MCF 10A (cell line): Measurements from ENCODE around the gene PLN. TPM values are rescaled to one million over a fixed set of nuclear protein-coding genes. Genes with fewer than 3 reads are reported as not detected.

ENCODE experiments used
- BruUV-seq: library from RNA; stranded (reverse); fragments of 400-500 nt; replicated peaks from 2 replicates; lab custom pipeline; 2021; lab: Mats Ljungman, UMichigan
- CTCF ChIA-PET: fragments of 300-600 bp; sonication (Branson Sonifier 250); formaldehyde crosslinking; extraction: SDS; loops from one replicate; lab custom pipeline; 2021; ENCODE audit warnings: antibody characterized with exemption, inconsistent platforms; lab: Yijun Ruan, JAX
- POLR2A ChIA-PET: fragments of 300-600, 350-650 bp; sonication (Branson Sonifier 250); formaldehyde crosslinking; extraction: SDS; loops from one replicate; lab custom pipeline; 2020; ENCODE audit warnings: antibody characterized with exemption, inconsistent platforms; lab: Yijun Ruan, JAX
- DNase-seq: peaks from one replicate; pipeline ENCODE4 v3.0.0-alpha.2; 2018; ENCODE audit not compliant: unreplicated experiment
- H3K27ac Mint-ChIP-seq: one replicate; pipeline ENCODE4 v1.8.0; 2022; ENCODE audit warnings: mild to moderate bottlenecking, low read depth, mixed read lengths; ENCODE audit not compliant: unreplicated experiment
- H3K27me3 Mint-ChIP-seq: one replicate; pipeline ENCODE4 v1.8.0; 2022; ENCODE audit warnings: mixed read lengths; ENCODE audit not compliant: insufficient read depth, unreplicated experiment
- H3K36me3 Mint-ChIP-seq: one replicate; pipeline ENCODE4 v1.8.0; 2022; ENCODE audit warnings: mild to moderate bottlenecking, moderate library complexity, mixed read lengths; ENCODE audit not compliant: insufficient read depth, unreplicated experiment
- H3K4me1 Mint-ChIP-seq: one replicate; pipeline ENCODE4 v1.8.0; 2022; ENCODE audit warnings: mixed read lengths; ENCODE audit not compliant: insufficient read depth, unreplicated experiment
- H3K4me3 Mint-ChIP-seq: one replicate; pipeline ENCODE4 v1.8.0; 2022; ENCODE audit warnings: mild to moderate bottlenecking, moderate library complexity, mixed read lengths; ENCODE audit not compliant: unreplicated experiment
- H3K9me3 Mint-ChIP-seq: one replicate; pipeline ENCODE4 v1.8.0; 2022; ENCODE audit warnings: mixed read lengths; ENCODE audit not compliant: unreplicated experiment
- intact Hi-C: fragments of 100-400 bp; cut with micrococcal nuclease; formaldehyde crosslinking; loops from 2 replicates; pipeline ENCODE4 v1.14.1; 2022
- total RNA-seq: library from RNA; stranded (reverse); gene quantifications from 2 replicates; pipeline ENCODE4 v1.2.3, GENCODE V29; 2022
- TF ChIP-seq, protein P1 (sequence below): fragments of 200-600 bp; IDR thresholded peaks from one replicate; pipeline ENCODE4 v1.8.0; 2022; ENCODE audit warnings: antibody characterized with exemption, mild to moderate bottlenecking; ENCODE audit not compliant: unreplicated experiment

PLN gene
- total RNA-seq, 1 experiment from 2014 or later: not detected

DNA sequence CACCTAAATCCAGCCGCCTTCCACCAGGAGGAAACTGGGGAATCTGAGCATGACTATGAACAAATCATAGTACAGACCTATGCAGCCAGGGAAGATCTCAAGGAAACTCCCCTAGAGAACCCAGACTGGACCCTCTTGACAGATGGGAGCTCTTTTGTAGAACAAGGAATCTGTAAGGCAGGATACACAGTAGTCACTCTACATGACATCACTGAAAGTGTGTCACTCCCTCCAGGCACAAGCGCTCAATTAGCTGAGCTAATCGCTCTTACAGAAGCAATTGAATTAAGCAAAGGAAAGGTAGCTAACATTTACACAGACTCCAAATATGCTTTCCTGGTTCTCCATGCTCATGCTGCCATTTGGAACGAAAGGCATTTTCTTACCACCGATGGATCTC is 36.8 kb downstream of the PLN start:
- Mint-ChIP-seq H3K4me1 (peaks cover 16% of the 10 kb centered on the region), H3K9me3 (no peaks in the 10 kb centered on the region), H3K27ac (no peak overlapping the region), H3K4me3 (no peak overlapping the region), H3K27me3 (no peaks in the 10 kb centered on the region), H3K36me3 (peaks cover 6% of the 10 kb centered on the region)
- ChIA-PET POLR2A (interaction anchor here (1.1 kb wide), 1 partner anchor 10 kb away, joined by 3 read pairs; no protein-coding TSS in a partner anchor), CTCF (interaction anchor here (0.6 to 0.9 kb wide), 4 partner anchors 32 to 298 kb away, joined by 3 read pairs; no protein-coding TSS in a partner anchor)
- TF ChIP-seq, protein P1, sequence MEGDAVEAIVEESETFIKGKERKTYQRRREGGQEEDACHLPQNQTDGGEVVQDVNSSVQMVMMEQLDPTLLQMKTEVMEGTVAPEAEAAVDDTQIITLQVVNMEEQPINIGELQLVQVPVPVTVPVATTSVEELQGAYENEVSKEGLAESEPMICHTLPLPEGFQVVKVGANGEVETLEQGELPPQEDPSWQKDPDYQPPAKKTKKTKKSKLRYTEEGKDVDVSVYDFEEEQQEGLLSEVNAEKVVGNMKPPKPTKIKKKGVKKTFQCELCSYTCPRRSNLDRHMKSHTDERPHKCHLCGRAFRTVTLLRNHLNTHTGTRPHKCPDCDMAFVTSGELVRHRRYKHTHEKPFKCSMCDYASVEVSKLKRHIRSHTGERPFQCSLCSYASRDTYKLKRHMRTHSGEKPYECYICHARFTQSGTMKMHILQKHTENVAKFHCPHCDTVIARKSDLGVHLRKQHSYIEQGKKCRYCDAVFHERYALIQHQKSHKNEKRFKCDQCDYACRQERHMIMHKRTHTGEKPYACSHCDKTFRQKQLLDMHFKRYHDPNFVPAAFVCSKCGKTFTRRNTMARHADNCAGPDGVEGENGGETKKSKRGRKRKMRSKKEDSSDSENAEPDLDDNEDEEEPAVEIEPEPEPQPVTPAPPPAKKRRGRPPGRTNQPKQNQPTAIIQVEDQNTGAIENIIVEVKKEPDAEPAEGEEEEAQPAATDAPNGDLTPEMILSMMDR: no peak
- no TSS peak for BruUV-seq
- intact Hi-C loops: loop anchor here (10.0 kb wide), 1 partner anchor 310 kb away; the partner anchor contains the start of gene ASF1A
- DNase-seq: no peak

DNA sequence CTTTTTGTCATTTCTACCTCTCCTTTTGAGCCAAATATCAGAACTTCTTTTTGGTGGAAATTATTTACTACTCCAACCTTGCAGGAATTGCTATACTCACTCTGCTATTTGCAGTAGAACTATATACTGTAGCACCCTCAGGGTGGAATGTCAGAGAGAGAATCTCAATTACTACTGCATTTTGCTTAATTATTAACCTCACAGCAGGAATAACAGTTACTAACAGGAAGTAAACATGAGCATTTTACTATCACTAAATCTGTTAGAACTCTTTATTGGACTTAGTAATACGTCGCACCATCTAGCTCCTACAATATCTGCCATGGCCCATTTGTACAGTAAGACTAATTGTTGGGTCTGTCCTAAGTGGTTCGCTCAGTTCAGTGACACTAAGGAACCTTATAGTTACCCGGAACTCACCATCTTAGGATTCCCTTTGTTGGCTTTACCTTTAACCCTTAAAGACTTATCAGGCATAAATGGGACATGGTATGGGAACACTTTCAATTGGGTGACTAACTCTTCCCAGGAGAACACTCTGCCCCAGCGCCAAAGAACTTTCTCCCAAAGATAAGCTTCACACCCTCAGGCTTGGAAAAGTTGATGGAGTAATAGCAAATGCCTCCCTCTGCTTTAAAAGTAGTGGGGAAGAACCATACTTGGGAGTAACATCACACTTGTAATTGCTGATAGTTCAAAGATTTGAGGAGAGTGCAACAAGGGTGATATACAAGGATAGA is 38.8 kb downstream of the PLN start:
- Mint-ChIP-seq H3K27me3 (no peaks in the 10 kb centered on the region), H3K36me3 (no peaks in the 10 kb centered on the region), H3K4me1 (no peaks in the 10 kb centered on the region), H3K27ac (no peak overlapping the region), H3K4me3 (no peak overlapping the region), H3K9me3 (no peaks in the 10 kb centered on the region)
- ChIA-PET CTCF (interaction anchor here (0.5 to 0.6 kb wide), 2 partner anchors 1846 to 1977 kb away, joined by 3 read pairs; no protein-coding TSS in a partner anchor), POLR2A (interaction anchor here (0.9 kb wide), 1 partner anchor 61 kb away, joined by 3 read pairs; no protein-coding TSS in a partner anchor)
- intact Hi-C loops: loop anchor here (10.0 kb wide), 1 partner anchor 308 kb away; the partner anchor contains the start of gene ASF1A
- no TSS peak for BruUV-seq
- TF ChIP-seq, protein P1: no peak
- no peak for DNase-seq

DNA sequence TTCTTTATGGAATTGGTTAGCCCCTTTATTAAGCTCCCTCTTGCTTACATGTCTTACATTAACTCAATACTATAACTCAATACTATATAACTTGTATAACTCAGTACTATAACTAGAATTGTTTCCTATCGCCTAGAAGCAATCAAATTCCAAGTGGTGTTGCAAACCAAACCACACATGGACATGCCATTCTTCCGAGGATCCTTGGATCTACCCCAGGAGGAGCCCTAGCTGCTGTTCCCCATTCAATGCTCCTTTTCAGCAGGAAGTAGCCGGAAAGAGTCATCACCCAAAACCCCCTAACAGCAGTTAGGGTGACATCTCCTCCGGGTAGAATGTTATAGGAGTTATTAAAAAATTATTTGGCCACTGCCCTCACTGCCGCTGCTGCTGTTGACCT is 40.5 kb downstream of the PLN start:
- TF ChIP-seq, protein P1: no peak
- Mint-ChIP-seq H3K9me3 (no peaks in the 10 kb centered on the region), H3K4me1 (no peaks in the 10 kb centered on the region), H3K27me3 (no peaks in the 10 kb centered on the region), H3K36me3 (no peaks in the 10 kb centered on the region), H3K4me3 (no peak overlapping the region), H3K27ac (no peak overlapping the region)
- no peak for DNase-seq
- ChIA-PET CTCF (no interaction called here), POLR2A (no interaction called here)
- intact Hi-C loops: loop anchor here (10.0 kb wide), 1 partner anchor 306 kb away; the partner anchor contains the start of gene ASF1A
- no TSS peak for BruUV-seq

DNA sequence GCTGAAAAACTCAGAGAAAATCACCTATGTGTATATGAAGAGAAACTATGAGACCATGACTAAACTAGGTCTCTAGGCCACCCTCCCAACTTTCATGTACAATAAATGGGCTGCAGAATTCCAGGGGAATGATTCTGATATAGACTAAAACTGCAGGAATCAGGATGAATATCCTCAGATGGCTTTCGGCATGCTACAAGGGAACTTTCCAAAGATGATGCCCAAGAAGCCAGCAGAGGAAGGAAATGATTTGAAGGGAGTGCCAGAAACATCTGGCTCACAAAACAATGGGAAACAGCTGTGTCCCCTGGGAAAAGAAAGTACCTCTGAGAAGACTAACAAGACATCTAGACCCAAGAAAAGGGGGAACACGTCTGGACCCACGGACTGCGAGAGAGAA is 41.1 kb downstream of the PLN start:
- CTCF ChIA-PET: no interaction called here
- intact Hi-C loops: loop anchor here (10.0 kb wide), 1 partner anchor 306 kb away; the partner anchor contains the start of gene ASF1A

More for the DNA sequence above, 41.1 kb downstream of the PLN start:
- Mint-ChIP-seq H3K36me3 (no peaks in the 10 kb centered on the region), H3K27me3 (no peaks in the 10 kb centered on the region), H3K27ac (no peak overlapping the region), H3K4me3 (no peak overlapping the region), H3K4me1 (no peaks in the 10 kb centered on the region), H3K9me3 (no peaks in the 10 kb centered on the region)
- no peak for DNase-seq
- no TSS peak for BruUV-seq
- POLR2A ChIA-PET: no interaction called here
- TF ChIP-seq, protein P1: no peak
